ENCODE results near the gene RPS6KA2.

DNA sequence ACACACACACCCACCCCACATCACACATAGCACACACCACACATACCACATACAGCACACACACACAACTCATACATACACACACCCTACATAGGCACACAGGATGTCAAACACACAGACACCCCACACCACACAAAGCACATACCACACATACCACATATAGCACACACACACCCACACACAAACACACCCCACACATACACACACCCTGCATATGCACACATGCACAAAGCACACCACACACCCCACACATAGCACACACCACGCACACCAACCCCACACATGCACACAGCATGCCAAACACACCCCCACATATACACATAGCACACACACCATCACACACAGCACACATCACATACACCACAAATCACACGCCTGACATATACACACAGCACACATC lies 119.7 kb downstream of the RPS6KA2 start:
- TF ChIP-seq EZH2 (IDR thresholded peaks at IDR 0.05), result no peak
- TF ChIP-seq POLR2AphosphoS5 (IDR thresholded peaks at IDR 0.05; ENCODE audit: borderline replicate concordance, low read depth, low read length), result no peak

Measured in SK-N-MC (cell line).